Thymus (tissue), 11 donors: ENCODE measurements around the gene TTC16. TPM values are rescaled to one million over a fixed set of nuclear protein-coding genes. Genes with fewer than 3 reads are reported as not detected.

Experiments
- DNase-seq, 9 donors: peaks; one replicate each; pipeline ENCODE4 v3.0.0-alpha.2; 2013; ENCODE audit warnings: low spot score in 9 of 9, low read depth in 6 of 9, missing footprints in 1 of 9
- H3K27ac ChIP-seq, 2 donors: one replicate each; pipeline ENCODE4 v1.5.1; 2013; ENCODE audit warnings: control low read depth in 1 of 2, low read depth in 1 of 2, low read length in 1 of 2, mild to moderate bottlenecking in 1 of 2, moderate library complexity in 1 of 2
- H3K27me3 ChIP-seq, 2 donors: one replicate each; pipeline ENCODE4 v1.5.1; 2013; ENCODE audit warnings: low read length in 1 of 2; ENCODE audit not compliant: control insufficient read depth in 2 of 2, insufficient read depth in 1 of 2
- H3K36me3 ChIP-seq, 2 donors: one replicate each; pipeline ENCODE4 v1.5.1; 2013; ENCODE audit warnings: low read length in 1 of 2, mild to moderate bottlenecking in 1 of 2, moderate library complexity in 1 of 2; ENCODE audit not compliant: control insufficient read depth in 2 of 2, insufficient read depth in 2 of 2
- H3K4me1 ChIP-seq, 2 donors: one replicate each; pipeline ENCODE4 v1.5.1; 2013; ENCODE audit warnings: low read length in 2 of 2; ENCODE audit not compliant: control insufficient read depth in 2 of 2, insufficient read depth in 2 of 2
- H3K4me3 ChIP-seq, 2 donors: one replicate each; pipeline ENCODE4 v1.5.1; 2013; ENCODE audit warnings: low read length in 2 of 2, control low read depth in 1 of 2, mild to moderate bottlenecking in 1 of 2
- H3K9me3 ChIP-seq, 2 donors: one replicate each; pipeline ENCODE4 v1.5.1; 2013; ENCODE audit warnings: low read length in 1 of 2, mild to moderate bottlenecking in 1 of 2; ENCODE audit not compliant: control insufficient read depth in 2 of 2, insufficient read depth in 1 of 2
- WGBS: extraction: QIAGEN DNeasy Blood & Tissue Kit; methylation state at CpG from one replicate; pipeline ENCODE4 v1.1.7; 2013; 5-methylcytosine and 5-hydroxymethylcytosine counted together
- polyA plus RNA-seq: library from polyadenylated mRNA; stranded (reverse); fragments of 200-250 nt; gene quantifications from one replicate; pipeline ENCODE4 v1.2.3, GENCODE V29; 2013
- total RNA-seq: library from RNA; stranded (reverse); fragments of 120-200 nt; gene quantifications from one replicate; pipeline ENCODE4 v1.2.4, GENCODE V29; 2013
- donor health status: healthy.

Gene TTC16
- total and polyA plus RNA-seq, 2 donors = 0.09 to 0.18 TPM

GRCh38 chr9:127723013-127723412, 7.1 kb downstream of the TTC16 start:
- no peak overlapping the region for H3K4me3 ChIP-seq
- H3K36me3 ChIP-seq = no peaks in the 10 kb centered on the region
- WGBS = 97% methylated on average over 13 of the region's 13 CpGs
- peaks cover 0 to 10% of the 10 kb centered on the region in 2 donors for H3K4me1 ChIP-seq
- no peak for DNase-seq
- peaks cover 0 to 24% of the 10 kb centered on the region in 2 donors for H3K27me3 ChIP-seq
- peaks cover 0 to 3% of the 10 kb centered on the region in 2 donors for H3K9me3 ChIP-seq
- H3K27ac ChIP-seq = no peak overlapping the region

GRCh38 chr9:127723444-127723843, 7.6 kb downstream of the TTC16 start:
- WGBS = 88% methylated on average over 5 of the region's 5 CpGs
- DNase-seq = no peak
- Histone ChIP-seq H3K9me3 (peaks cover 0 to 3% of the 10 kb centered on the region in 2 donors), H3K4me1 (peaks cover 0 to 10% of the 10 kb centered on the region in 2 donors), H3K4me3 (no peak overlapping the region), H3K27me3 (peaks cover 0 to 24% of the 10 kb centered on the region in 2 donors), H3K27ac (no peak overlapping the region), H3K36me3 (no peaks in the 10 kb centered on the region)

- H3K36me3 ChIP-seq = no peaks in the 10 kb centered on the region
- peaks cover 0 to 3% of the 10 kb centered on the region in 2 donors for H3K9me3 ChIP-seq
- WGBS = 86% methylated on average over 23 of the region's 23 CpGs
- peaks cover 0 to 9% of the 10 kb centered on the region in 2 donors for H3K4me1 ChIP-seq
- H3K27me3 ChIP-seq = peaks cover 0 to 24% of the 10 kb centered on the region in 2 donors
- H3K4me3 ChIP-seq = no peak overlapping the region
- H3K27ac ChIP-seq = no peak overlapping the region
- no peak for DNase-seq
These were observed 8.1 kb downstream of the TTC16 start for GRCh38 chr9:127724012-127724411.

GRCh38 chr9:127726871-127727270, 11.0 kb downstream of the TTC16 start:
- H3K27me3 ChIP-seq = peaks cover 0 to 21% of the 10 kb centered on the region in 2 donors
- DNase-seq = no peak
- H3K9me3 ChIP-seq = no peaks in the 10 kb centered on the region
- WGBS = 82% methylated on average over 8 of the region's 8 CpGs
- H3K27ac ChIP-seq = no peak overlapping the region
- peaks cover 0 to 7% of the 10 kb centered on the region in 2 donors for H3K36me3 ChIP-seq
- H3K4me1 ChIP-seq = peaks cover 0 to 4% of the 10 kb centered on the region in 2 donors
- H3K4me3 ChIP-seq = no peak overlapping the region

- Histone ChIP-seq H3K4me3 (no peak overlapping the region), H3K36me3 (peaks cover 0 to 17% of the 10 kb centered on the region in 2 donors), H3K27ac (no peak overlapping the region), H3K27me3 (peaks cover 0 to 11% of the 10 kb centered on the region in 2 donors), H3K9me3 (no peaks in the 10 kb centered on the region), H3K4me1 (peaks cover 0 to 4% of the 10 kb centered on the region in 2 donors)
- DNase-seq = no peak
- WGBS = 96% methylated on average over 8 of the region's 8 CpGs
These were observed 12.9 kb downstream of the TTC16 start for GRCh38 chr9:127728808-127729207.

- no peak overlapping the region for H3K4me3 ChIP-seq
- DNase-seq = no peak
- WGBS = 91% methylated on average over 18 of the region's 18 CpGs
These were observed 13.8 kb downstream of the TTC16 start for GRCh38 chr9:127729522-127730256.

GRCh38 chr9:127730262-127730661, 14.4 kb downstream of the TTC16 start:
- WGBS = 96% methylated on average over 9 of the region's 9 CpGs
- no peak for DNase-seq
- Histone ChIP-seq H3K4me3 (no peak overlapping the region), H3K36me3 (peaks cover 0 to 17% of the 10 kb centered on the region in 2 donors), H3K27me3 (no peaks in the 10 kb centered on the region), H3K9me3 (no peaks in the 10 kb centered on the region), H3K27ac (no peak overlapping the region), H3K4me1 (peaks cover 4 to 11% of the 10 kb centered on the region in 2 donors)

More at GRCh38 chr9:127729522-127730256, 13.8 kb downstream of the TTC16 start:
- Histone ChIP-seq H3K9me3 (no peaks in the 10 kb centered on the region), H3K27ac (no peak overlapping the region), H3K36me3 (peaks cover 0 to 17% of the 10 kb centered on the region in 2 donors), H3K4me1 (peaks cover 4 to 9% of the 10 kb centered on the region in 2 donors), H3K27me3 (peaks cover 0 to 2% of the 10 kb centered on the region in 2 donors)

- WGBS = 96% methylated on average over 9 of the region's 9 CpGs
- Histone ChIP-seq H3K36me3 (peaks cover 0 to 17% of the 10 kb centered on the region in 2 donors), H3K27ac (no peak overlapping the region), H3K4me1 (peaks cover 8 to 17% of the 10 kb centered on the region in 2 donors), H3K4me3 (no peak overlapping the region), H3K27me3 (no peaks in the 10 kb centered on the region), H3K9me3 (no peaks in the 10 kb centered on the region)
- DNase-seq = no peak
These were observed 15.0 kb downstream of the TTC16 start for GRCh38 chr9:127730799-127731410.

GRCh38 chr9:127731938-127732337, 16.1 kb downstream of the TTC16 start:
- no peak for DNase-seq

More at GRCh38 chr9:127731938-127732337, 16.1 kb downstream of the TTC16 start:
- Histone ChIP-seq H3K4me3 (no peak overlapping the region), H3K27ac (no peak overlapping the region), H3K36me3 (peaks cover 0 to 17% of the 10 kb centered on the region in 2 donors), H3K27me3 (no peaks in the 10 kb centered on the region), H3K9me3 (no peaks in the 10 kb centered on the region), H3K4me1 (peaks cover 8 to 18% of the 10 kb centered on the region in 2 donors)
- 96% methylated on average over 16 of the region's 16 CpGs for WGBS
